B cell (primary cell): Measurements from ENCODE around the gene AXIN2. TPM values are rescaled to one million over a fixed set of nuclear protein-coding genes. Genes with fewer than 3 reads are reported as not detected.
"Not testable (repeated sequence)": the region's sequence is repeated elsewhere in the genome, so short reads cannot be mapped to it uniquely, and the experiment has no call there.

ENCODE experiments used
- ATAC-seq: fragments of 200-7000 bp; cut with Tn5 transposase; one replicate; pipeline ENCODE4 v1.10.0; 2021; ENCODE audit warnings: low read depth, mild to moderate bottlenecking, moderate number of reproducible peaks, moderate library complexity
- CTCF ChIA-PET: fragments of 350-600 bp; sonication (Branson Sonifier 250); formaldehyde crosslinking; loops from one replicate; lab custom pipeline; 2021; ENCODE audit warnings: antibody characterized with exemption, inconsistent platforms; lab: Charles Lee
- POLR2A ChIA-PET: fragments of 350-600 bp; sonication (Branson Sonifier 250); formaldehyde crosslinking; loops from one replicate; lab custom pipeline; 2021; ENCODE audit warnings: antibody characterized with exemption; lab: Charles Lee
- DNase-seq: peaks from one replicate; pipeline ENCODE4 v3.0.0; 2013
- H2AFZ ChIP-seq: 2 replicates; pipeline ENCODE4 v1.6.1; 2012; ENCODE audit warnings: mild to moderate bottlenecking, low read depth, low read length; ENCODE audit not compliant: insufficient read depth, poor library complexity, severe bottlenecking
- H3K27ac ChIP-seq, 2 donors: 1 replicate in 1 of 2; 2 replicates in 1 of 2; pipeline ENCODE4 v1.5.1; 2012 to 2013; ENCODE audit warnings: low read length in 2 of 2, mild to moderate bottlenecking in 2 of 2, moderate library complexity in 1 of 2
- H3K27me3 ChIP-seq, 4 experiments: fragments of 200-600 bp in 1 of 4; sonication (generic) in 1 of 4; replicated peaks in 1 of 4; 1 replicate in 2 of 4; 2 replicates in 2 of 4; pipeline versions ENCODE4 v1.6.1 to v1.7.0; 2013 to 2016; ENCODE audit warnings: low read length in 3 of 4, mild to moderate bottlenecking in 2 of 4, mixed read lengths in 1 of 4, moderate library complexity in 1 of 4; ENCODE audit not compliant: insufficient read depth in 4 of 4, control insufficient read depth in 3 of 4; ENCODE audit errors: control extremely low read depth in 1 of 4
- H3K36me3 ChIP-seq, 2 experiments: replicated peaks in 1 of 2; 1 replicate in 1 of 2; 2 replicates in 1 of 2; pipeline versions ENCODE4 v1.6.1 to v1.7.1; 2013; ENCODE audit warnings: low read length in 1 of 2; ENCODE audit not compliant: insufficient read depth in 2 of 2, control insufficient read depth in 1 of 2; ENCODE audit errors: control extremely low read depth in 1 of 2, extremely low read depth in 1 of 2
- H3K4me1 ChIP-seq, 2 donors: fragments of 200-600 bp in 1 of 2; sonication (generic) in 1 of 2; 1 replicate in 1 of 2; 2 replicates in 1 of 2; pipeline versions ENCODE4 v1.5.1 to v1.6.1; 2013 to 2017; ENCODE audit warnings: low read length in 2 of 2; ENCODE audit not compliant: control insufficient read depth in 2 of 2, insufficient read depth in 2 of 2
- H3K4me2 ChIP-seq: replicated peaks from 2 replicates; pipeline ENCODE3; 2012; ENCODE audit warnings: mild to moderate bottlenecking, low read depth, low read length; ENCODE audit not compliant: poor library complexity, severe bottlenecking
- H3K4me3 ChIP-seq, 5 experiments: fragments of 200-600 bp in 1 of 5; sonication (generic) in 1 of 5; 1 replicate in 3 of 5; 2 replicates in 2 of 5; pipeline versions ENCODE4 v1.5.1 to v1.7.0; 2011 to 2016; ENCODE audit warnings: low read length in 4 of 5, mild to moderate bottlenecking in 4 of 5, low read depth in 2 of 5, control low read depth in 1 of 5, moderate library complexity in 1 of 5; ENCODE audit not compliant: insufficient read depth in 1 of 5; ENCODE audit errors: control extremely low read depth in 1 of 5, extremely low read depth in 1 of 5
- H3K79me2 ChIP-seq: fragments of 200-600 bp; sonication (generic); one replicate; pipeline ENCODE4 v1.6.0; 2016; ENCODE audit warnings: low read length; ENCODE audit not compliant: control insufficient read depth, insufficient read depth
- H3K9ac ChIP-seq: fragments of 200-600 bp; sonication (generic); 2 replicates; pipeline ENCODE4 v1.6.1; 2017; ENCODE audit warnings: mild to moderate bottlenecking, low read length, moderate library complexity
- H3K9me3 ChIP-seq, 3 donors: one replicate each; pipeline versions ENCODE4 v1.6.1 to v1.7.1; 2013; ENCODE audit warnings: low read length in 2 of 3; ENCODE audit not compliant: control insufficient read depth in 2 of 3, insufficient read depth in 1 of 3; ENCODE audit errors: control extremely low read depth in 1 of 3
- H4K20me1 ChIP-seq: 2 replicates; pipeline ENCODE4 v1.6.0; 2012; ENCODE audit warnings: mild to moderate bottlenecking, low read length; ENCODE audit not compliant: insufficient read depth, control insufficient read depth, poor library complexity, severe bottlenecking
- H3K27ac Mint-ChIP-seq: one replicate; pipeline ENCODE4 v1.8.0; 2021; ENCODE audit warnings: mixed read lengths
- H3K27me3 Mint-ChIP-seq: one replicate; pipeline ENCODE4 v1.8.0; 2021; ENCODE audit warnings: mixed read lengths
- H3K4me1 Mint-ChIP-seq: one replicate; pipeline ENCODE4 v1.8.0; 2021; ENCODE audit warnings: mixed read lengths
- H3K4me3 Mint-ChIP-seq: one replicate; pipeline ENCODE4 v1.8.0; 2021; ENCODE audit warnings: mixed read lengths
- H3K9me3 Mint-ChIP-seq: one replicate; pipeline ENCODE4 v1.8.0; 2022; ENCODE audit warnings: mixed read lengths; ENCODE audit not compliant: insufficient read depth
- CTCF ChIP-seq: fragments of 200-600 bp; IDR thresholded peaks from one replicate; pipeline ENCODE4 v1.8.0; 2022; ENCODE audit warnings: antibody characterized with exemption, mild to moderate bottlenecking
- EZH2 ChIP-seq: IDR thresholded peaks from 2 replicates; pipeline ENCODE4 v1.6.1; 2012; ENCODE audit warnings: borderline replicate concordance, low read depth, mild to moderate bottlenecking, moderate library complexity, low read length; ENCODE audit not compliant: insufficient read depth, poor library complexity, severe bottlenecking
- WGBS: methylation state at CpG from one replicate; pipeline ENCODE4 v1.1.5; 2013; ENCODE audit warnings: missing lambda C conversion rate; ENCODE audit not compliant: insufficient coverage; 5-methylcytosine and 5-hydroxymethylcytosine counted together
- intact Hi-C: fragments of 100-400 bp; cut with micrococcal nuclease; formaldehyde crosslinking; loops from one replicate; pipeline ENCODE4 v1.10.0; 2022
- polyA plus RNA-seq: library from polyadenylated mRNA; depleted of rRNA; stranded (reverse); fragments of >200 nt; gene quantifications from 2 replicates; pipeline ENCODE4 v1.2.3, GENCODE V29; 2012
- total RNA-seq, 2 donors: library from RNA; stranded (reverse); fragments of 120-200 nt in 1 of 2; gene quantifications; 1 replicate in 1 of 2; 2 replicates in 1 of 2; pipeline versions ENCODE4 v1.2.3 to v1.2.4, GENCODE V29; 2013 to 2022

AXIN2 gene
- total and polyA plus RNA-seq, 2 donors (not counting 1 experiment from before 2014, with no cell fraction given), result 0.16 to 1.2 TPM

GRCh38 chr17:65527857-65528591 lies 33.4 kb downstream of the AXIN2 start:
- no peak overlapping the region for H3K4me3 ChIP-seq
- H3K4me2 ChIP-seq, result no peak overlapping the region
- WGBS, result 91% methylated on average over 10 of the region's 16 CpGs
- no peaks in the 10 kb centered on the region for H4K20me1 ChIP-seq
- CTCF ChIA-PET, result no interaction called here
- H3K4me1 ChIP-seq, result no peaks in the 10 kb centered on the region
- H3K9me3 ChIP-seq, result no peaks in the 10 kb centered on the region
- H3K27ac ChIP-seq, result no peak overlapping the region
- no peaks in the 10 kb centered on the region for H3K27me3 ChIP-seq
- no peak overlapping the region for H2AFZ ChIP-seq
- DNase-seq (no peak), ATAC-seq (no peak)
- H3K79me2 ChIP-seq, result no peaks in the 10 kb centered on the region
- Mint-ChIP-seq H3K4me3 (no peak overlapping the region), H3K27ac (no peak overlapping the region), H3K9me3 (no peaks in the 10 kb centered on the region), H3K4me1 (no peaks in the 10 kb centered on the region), H3K27me3 (no peaks in the 10 kb centered on the region)
- POLR2A ChIA-PET, result no interaction called here
- TF ChIP-seq EZH2, result no peak
- no peak for TF ChIP-seq CTCF
- H3K9ac ChIP-seq, result no peak overlapping the region
- H3K36me3 ChIP-seq, result no peaks in the 10 kb centered on the region
- intact Hi-C loops, result no loop called here

GRCh38 chr17:65527381-65527780 lies 34.1 kb downstream of the AXIN2 start:
- no peaks in the 10 kb centered on the region for H3K27me3 Mint-ChIP-seq
- Histone ChIP-seq H3K4me1 (no peaks in the 10 kb centered on the region), H3K27ac (no peak overlapping the region), H2AFZ (no peak overlapping the region), H3K4me3 (no peak overlapping the region), H3K79me2 (no peaks in the 10 kb centered on the region), H3K9me3 (no peaks in the 10 kb centered on the region), H3K4me2 (no peak overlapping the region), H3K36me3 (no peaks in the 10 kb centered on the region), H3K9ac (no peak overlapping the region), H4K20me1 (no peaks in the 10 kb centered on the region), H3K27me3 (no peaks in the 10 kb centered on the region)
- H3K4me1 Mint-ChIP-seq, result no peaks in the 10 kb centered on the region
- POLR2A ChIA-PET, result no interaction called here
- WGBS, result 94% methylated on average over 8 of the region's 8 CpGs
- ATAC-seq (no peak), DNase-seq (no peak)
- intact Hi-C loops, result no loop called here
- H3K9me3 Mint-ChIP-seq, result no peaks in the 10 kb centered on the region
- TF ChIP-seq CTCF, result no peak
- no peak for TF ChIP-seq EZH2
- CTCF ChIA-PET, result no interaction called here
- no peak overlapping the region for H3K4me3 Mint-ChIP-seq
- H3K27ac Mint-ChIP-seq, result no peak overlapping the region

GRCh38 chr17:65526854-65527253 lies 34.6 kb downstream of the AXIN2 start:
- H3K36me3 ChIP-seq, POLR2A ChIA-PET, H3K9me3 Mint-ChIP-seq, H3K27ac Mint-ChIP-seq, intact Hi-C loops, H3K4me2 ChIP-seq, H3K27ac ChIP-seq, H3K4me1 Mint-ChIP-seq, H3K4me1 ChIP-seq, H4K20me1 ChIP-seq, H3K27me3 Mint-ChIP-seq, H3K79me2 ChIP-seq, H3K4me3 ChIP-seq, H2AFZ ChIP-seq, H3K9ac ChIP-seq, ATAC-seq, H3K9me3 ChIP-seq, DNase-seq, H3K27me3 ChIP-seq, H3K4me3 Mint-ChIP-seq: not testable (repeated sequence)
- WGBS, result 92% methylated on average over 3 of the region's 7 CpGs
- CTCF ChIA-PET, result interaction anchor here (0.6 kb wide), 1 partner anchor 105 kb away, joined by 3 read pairs; no protein-coding TSS in a partner anchor
